SK-N-SH treated with all-trans-retinoic acid at 6 μM for 48 hours (cell line): Measurements from ENCODE around the gene FBXL19.

ENCODE experiments used
- ATAC-seq: fragments of 200-7000 bp; cut with Tn5 transposase; 3 replicates; pipeline ENCODE4 v1.9.1; 2020; ENCODE audit warnings: mild to moderate bottlenecking, moderate library complexity
- ARNTL ChIP-seq: fragments of 450-650 bp; formaldehyde crosslinking; IDR thresholded peaks from 2 replicates; pipeline ENCODE4 v1.5.0; 2020; ENCODE audit warnings: low read depth, mild to moderate bottlenecking, moderate library complexity, borderline replicate concordance
- BACH2 ChIP-seq: fragments of 250-450 bp; sonication (Bioruptor Pico); IDR thresholded peaks from 2 replicates; pipeline ENCODE4 v1.9.0; 2021; ENCODE audit warnings: mild to moderate bottlenecking, borderline replicate concordance
- CSDC2 ChIP-seq: fragments of 250-450 bp; sonication (Bioruptor Pico); IDR thresholded peaks from 2 replicates; pipeline ENCODE4 v1.5.0; 2020; ENCODE audit warnings: mild to moderate bottlenecking, moderate library complexity
- CSRNP3 ChIP-seq: fragments of 250-450 bp; sonication (Bioruptor Pico); IDR thresholded peaks from 2 replicates; pipeline ENCODE4 v1.5.1; 2021; ENCODE audit warnings: mild to moderate bottlenecking, moderate library complexity
- ESRRG ChIP-seq: fragments of 250-450 bp; sonication (Bioruptor Pico); IDR thresholded peaks from 2 replicates; pipeline ENCODE4 v1.6.1; 2021; ENCODE audit warnings: mild to moderate bottlenecking
- GLIS3 ChIP-seq: fragments of 250-450 bp; sonication (Bioruptor Pico); IDR thresholded peaks from 2 replicates; pipeline ENCODE4 v1.5.0; 2020; ENCODE audit warnings: mild to moderate bottlenecking, moderate library complexity
- ISL1 ChIP-seq: fragments of 250-450 bp; sonication (Bioruptor Pico); IDR thresholded peaks from 2 replicates; pipeline ENCODE4 v2.1.2; 2022; ENCODE audit warnings: mild to moderate bottlenecking, moderate library complexity
- OSR1 ChIP-seq: fragments of 250-450 bp; sonication (Bioruptor Pico); IDR thresholded peaks from 2 replicates; pipeline ENCODE4 v1.8.0; 2022; ENCODE audit warnings: moderate library complexity, mild to moderate bottlenecking, inconsistent platforms
- PPARA ChIP-seq: fragments of 250-450 bp; sonication (Bioruptor Pico); IDR thresholded peaks from 2 replicates; pipeline ENCODE4 v1.5.0; 2020; ENCODE audit warnings: mild to moderate bottlenecking, borderline replicate concordance
- RARB ChIP-seq: fragments of 250-450 bp; sonication (Bioruptor Pico); IDR thresholded peaks from 2 replicates; pipeline ENCODE4 v1.8.0; 2021; ENCODE audit warnings: mild to moderate bottlenecking, moderate library complexity
- SNAI2 ChIP-seq: fragments of 250-450 bp; sonication (Bioruptor Pico); IDR thresholded peaks from 2 replicates; pipeline ENCODE4 v1.5.0; 2020; ENCODE audit warnings: mild to moderate bottlenecking, moderate library complexity
- TCF4 ChIP-seq: fragments of 250-450 bp; sonication (Bioruptor Pico); IDR thresholded peaks from 2 replicates; pipeline ENCODE4 v1.8.0; 2021; ENCODE audit warnings: mild to moderate bottlenecking, moderate library complexity, borderline replicate concordance
- TOX ChIP-seq: fragments of 250-450 bp; sonication (Bioruptor Pico); IDR thresholded peaks from 2 replicates; pipeline ENCODE4 v1.8.0; 2021; ENCODE audit warnings: mild to moderate bottlenecking, moderate library complexity, borderline replicate concordance
- ZC3H10 ChIP-seq: fragments of 250-450 bp; sonication (Bioruptor Pico); IDR thresholded peaks from 2 replicates; pipeline ENCODE4 v1.5.1; 2021; ENCODE audit warnings: mild to moderate bottlenecking, moderate library complexity
- ZFP3 ChIP-seq: fragments of 250-450 bp; sonication (Bioruptor Pico); IDR thresholded peaks from 2 replicates; pipeline ENCODE4 v1.5.0; 2020; ENCODE audit warnings: mild to moderate bottlenecking, moderate library complexity
- ZFP30 ChIP-seq: fragments of 450-650 bp; formaldehyde crosslinking; IDR thresholded peaks from 2 replicates; pipeline ENCODE4 v1.5.0; 2022; ENCODE audit warnings: mild to moderate bottlenecking, moderate library complexity
- ZNF565 ChIP-seq: fragments of 450-650 bp; formaldehyde crosslinking; conservative IDR thresholded peaks from 2 replicates; pipeline ENCODE4 v1.5.0; 2020; ENCODE audit warnings: low read depth, mild to moderate bottlenecking, moderate library complexity
- ZNF70 ChIP-seq: fragments of 450-650 bp; formaldehyde crosslinking; IDR thresholded peaks from 2 replicates; pipeline ENCODE4 v1.5.0; 2020; ENCODE audit warnings: mild to moderate bottlenecking, moderate library complexity
- ZNF8 ChIP-seq: fragments of 450-650 bp; formaldehyde crosslinking; IDR thresholded peaks from 2 replicates; pipeline ENCODE4 v1.5.0; 2020; ENCODE audit warnings: mild to moderate bottlenecking, moderate library complexity
- TF ChIP-seq, protein P1 (sequence below): fragments of 250-450 bp; sonication (Bioruptor Pico); IDR thresholded peaks from 2 replicates; pipeline ENCODE4 v1.5.0; 2020; ENCODE audit warnings: mild to moderate bottlenecking, moderate library complexity
- TF ChIP-seq, protein P2 (sequence below): fragments of 250-450 bp; sonication (Bioruptor Pico); IDR thresholded peaks from 2 replicates; pipeline ENCODE4 v1.5.1; 2020; ENCODE audit warnings: low read depth, mild to moderate bottlenecking, moderate library complexity
- TF ChIP-seq, protein P3 (sequence below): fragments of 250-450 bp; sonication (Bioruptor Pico); IDR thresholded peaks from 2 replicates; pipeline ENCODE4 v1.8.0; 2020; ENCODE audit warnings: mild to moderate bottlenecking, moderate library complexity, borderline replicate concordance

The FBXL19 gene

DNA sequence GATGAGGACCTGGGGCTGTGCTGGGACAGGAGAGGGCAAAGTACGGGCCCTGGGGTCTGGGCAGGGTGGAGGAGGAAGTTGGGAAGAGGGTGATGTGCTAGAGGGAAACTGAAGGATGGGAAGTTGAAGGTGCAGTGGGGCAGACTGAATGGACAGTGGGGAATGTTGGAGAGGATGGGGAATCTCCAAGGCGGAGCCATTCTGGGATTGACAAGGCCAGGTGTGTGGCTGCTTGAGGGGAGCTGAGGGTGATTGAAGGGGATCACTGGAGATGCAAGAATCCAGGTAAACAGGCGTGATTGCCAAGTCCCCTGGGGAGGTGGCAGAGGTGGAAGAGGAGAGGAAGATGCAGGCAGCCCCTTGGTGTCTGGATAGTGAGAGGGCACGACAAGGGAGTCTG, 53.1 kb downstream of the FBXL19 start:
- ATAC-seq = no peak
- no peak for TF ChIP-seq SNAI2
- TF ChIP-seq, protein P1, sequence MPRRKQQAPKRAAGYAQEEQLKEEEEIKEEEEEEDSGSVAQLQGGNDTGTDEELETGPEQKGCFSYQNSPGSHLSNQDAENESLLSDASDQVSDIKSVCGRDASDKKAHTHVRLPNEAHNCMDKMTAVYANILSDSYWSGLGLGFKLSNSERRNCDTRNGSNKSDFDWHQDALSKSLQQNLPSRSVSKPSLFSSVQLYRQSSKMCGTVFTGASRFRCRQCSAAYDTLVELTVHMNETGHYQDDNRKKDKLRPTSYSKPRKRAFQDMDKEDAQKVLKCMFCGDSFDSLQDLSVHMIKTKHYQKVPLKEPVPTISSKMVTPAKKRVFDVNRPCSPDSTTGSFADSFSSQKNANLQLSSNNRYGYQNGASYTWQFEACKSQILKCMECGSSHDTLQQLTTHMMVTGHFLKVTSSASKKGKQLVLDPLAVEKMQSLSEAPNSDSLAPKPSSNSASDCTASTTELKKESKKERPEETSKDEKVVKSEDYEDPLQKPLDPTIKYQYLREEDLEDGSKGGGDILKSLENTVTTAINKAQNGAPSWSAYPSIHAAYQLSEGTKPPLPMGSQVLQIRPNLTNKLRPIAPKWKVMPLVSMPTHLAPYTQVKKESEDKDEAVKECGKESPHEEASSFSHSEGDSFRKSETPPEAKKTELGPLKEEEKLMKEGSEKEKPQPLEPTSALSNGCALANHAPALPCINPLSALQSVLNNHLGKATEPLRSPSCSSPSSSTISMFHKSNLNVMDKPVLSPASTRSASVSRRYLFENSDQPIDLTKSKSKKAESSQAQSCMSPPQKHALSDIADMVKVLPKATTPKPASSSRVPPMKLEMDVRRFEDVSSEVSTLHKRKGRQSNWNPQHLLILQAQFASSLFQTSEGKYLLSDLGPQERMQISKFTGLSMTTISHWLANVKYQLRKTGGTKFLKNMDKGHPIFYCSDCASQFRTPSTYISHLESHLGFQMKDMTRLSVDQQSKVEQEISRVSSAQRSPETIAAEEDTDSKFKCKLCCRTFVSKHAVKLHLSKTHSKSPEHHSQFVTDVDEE (CRISPR knock-in tag) = no peak
- TF ChIP-seq PPARA (CRISPR knock-in tag) = no peak
- TF ChIP-seq RARB (CRISPR knock-in tag) = no peak
- TF ChIP-seq ESRRG (CRISPR knock-in tag) = no peak

- TF ChIP-seq CSRNP3 (CRISPR knock-in tag) = no peak
- no peak for TF ChIP-seq ESRRG (CRISPR knock-in tag)
- TF ChIP-seq, protein P2, sequence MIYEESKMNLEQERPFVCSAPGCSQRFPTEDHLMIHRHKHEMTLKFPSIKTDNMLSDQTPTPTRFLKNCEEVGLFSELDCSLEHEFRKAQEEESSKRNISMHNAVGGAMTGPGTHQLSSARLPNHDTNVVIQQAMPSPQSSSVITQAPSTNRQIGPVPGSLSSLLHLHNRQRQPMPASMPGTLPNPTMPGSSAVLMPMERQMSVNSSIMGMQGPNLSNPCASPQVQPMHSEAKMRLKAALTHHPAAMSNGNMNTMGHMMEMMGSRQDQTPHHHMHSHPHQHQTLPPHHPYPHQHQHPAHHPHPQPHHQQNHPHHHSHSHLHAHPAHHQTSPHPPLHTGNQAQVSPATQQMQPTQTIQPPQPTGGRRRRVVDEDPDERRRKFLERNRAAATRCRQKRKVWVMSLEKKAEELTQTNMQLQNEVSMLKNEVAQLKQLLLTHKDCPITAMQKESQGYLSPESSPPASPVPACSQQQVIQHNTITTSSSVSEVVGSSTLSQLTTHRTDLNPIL (CRISPR knock-in tag) = no peak
- no peak for TF ChIP-seq PPARA (CRISPR knock-in tag)
- peak; percentile 37 for ATAC-seq
These were observed 54.1 kb downstream of the FBXL19 start for GRCh38 chr16:30977502-30977901.

DNA sequence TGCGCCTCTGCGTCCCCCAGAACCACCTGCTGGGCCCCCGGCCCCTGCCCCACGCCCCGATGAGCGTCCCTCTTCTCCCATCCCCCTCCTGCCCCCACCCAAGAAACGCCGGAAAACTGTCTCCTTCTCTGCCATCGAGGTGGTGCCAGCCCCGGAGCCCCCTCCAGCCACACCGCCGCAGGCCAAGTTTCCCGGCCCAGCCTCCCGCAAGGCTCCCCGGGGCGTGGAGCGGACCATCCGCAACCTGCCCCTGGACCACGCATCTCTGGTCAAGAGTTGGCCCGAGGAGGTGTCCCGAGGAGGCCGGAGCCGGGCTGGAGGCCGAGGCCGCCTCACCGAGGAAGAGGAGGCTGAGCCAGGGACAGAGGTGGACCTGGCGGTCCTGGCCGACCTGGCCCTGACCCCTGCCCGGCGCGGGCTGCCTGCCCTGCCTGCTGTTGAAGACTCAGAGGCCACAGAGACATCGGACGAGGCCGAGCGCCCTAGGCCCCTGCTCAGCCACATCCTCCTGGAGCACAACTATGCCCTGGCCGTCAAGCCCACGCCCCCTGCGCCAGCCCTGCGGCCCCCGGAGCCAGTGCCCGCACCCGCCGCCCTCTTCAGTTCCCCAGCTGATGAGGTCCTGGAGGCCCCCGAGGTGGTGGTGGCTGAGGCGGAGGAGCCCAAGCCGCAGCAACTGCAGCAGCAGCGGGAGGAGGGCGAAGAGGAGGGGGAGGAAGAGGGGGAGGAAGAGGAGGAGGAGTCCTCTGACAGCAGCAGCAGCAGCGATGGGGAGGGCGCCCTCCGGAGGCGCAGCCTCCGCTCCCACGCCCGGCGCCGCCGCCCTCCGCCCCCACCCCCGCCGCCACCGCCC, 56.0 kb downstream of the FBXL19 start:
- ATAC-seq = no peak
- TF ChIP-seq ESRRG (CRISPR knock-in tag) = no peak

DNA sequence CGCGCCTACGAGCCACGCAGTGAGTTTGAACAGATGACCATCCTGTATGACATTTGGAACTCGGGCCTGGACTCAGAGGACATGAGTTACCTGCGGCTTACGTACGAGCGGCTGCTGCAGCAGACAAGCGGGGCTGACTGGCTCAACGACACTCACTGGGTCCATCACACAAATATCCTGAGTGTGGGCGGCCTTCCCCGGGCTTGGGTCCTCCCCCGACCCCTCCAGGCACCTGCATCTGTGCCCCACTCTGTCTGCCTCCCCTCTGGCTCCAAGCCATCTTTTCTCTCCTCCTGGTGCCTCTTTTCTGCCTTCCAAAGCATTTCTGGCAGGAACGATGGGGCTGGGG, 56.6 kb downstream of the FBXL19 start:
- ATAC-seq = no peak
- no peak for TF ChIP-seq OSR1 (CRISPR knock-in tag)
- TF ChIP-seq ZFP30 (CRISPR knock-in tag) = no peak
- TF ChIP-seq PPARA (CRISPR knock-in tag) = no peak
- no peak for TF ChIP-seq BACH2 (CRISPR knock-in tag)
- TF ChIP-seq CSDC2 (CRISPR knock-in tag) = no peak
- TF ChIP-seq CSRNP3 (CRISPR knock-in tag) = no peak
- TF ChIP-seq ZFP3 (CRISPR knock-in tag) = no peak
- TF ChIP-seq SNAI2 = no peak
- TF ChIP-seq, protein P3, sequence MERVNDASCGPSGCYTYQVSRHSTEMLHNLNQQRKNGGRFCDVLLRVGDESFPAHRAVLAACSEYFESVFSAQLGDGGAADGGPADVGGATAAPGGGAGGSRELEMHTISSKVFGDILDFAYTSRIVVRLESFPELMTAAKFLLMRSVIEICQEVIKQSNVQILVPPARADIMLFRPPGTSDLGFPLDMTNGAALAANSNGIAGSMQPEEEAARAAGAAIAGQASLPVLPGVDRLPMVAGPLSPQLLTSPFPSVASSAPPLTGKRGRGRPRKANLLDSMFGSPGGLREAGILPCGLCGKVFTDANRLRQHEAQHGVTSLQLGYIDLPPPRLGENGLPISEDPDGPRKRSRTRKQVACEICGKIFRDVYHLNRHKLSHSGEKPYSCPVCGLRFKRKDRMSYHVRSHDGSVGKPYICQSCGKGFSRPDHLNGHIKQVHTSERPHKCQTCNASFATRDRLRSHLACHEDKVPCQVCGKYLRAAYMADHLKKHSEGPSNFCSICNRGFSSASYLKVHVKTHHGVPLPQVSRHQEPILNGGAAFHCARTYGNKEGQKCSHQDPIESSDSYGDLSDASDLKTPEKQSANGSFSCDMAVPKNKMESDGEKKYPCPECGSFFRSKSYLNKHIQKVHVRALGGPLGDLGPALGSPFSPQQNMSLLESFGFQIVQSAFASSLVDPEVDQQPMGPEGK (CRISPR knock-in tag) = no peak
- TF ChIP-seq ZNF8 = no peak
- no peak for TF ChIP-seq RARB (CRISPR knock-in tag)
- TF ChIP-seq, all 23 proteins: peak for 0

DNA sequence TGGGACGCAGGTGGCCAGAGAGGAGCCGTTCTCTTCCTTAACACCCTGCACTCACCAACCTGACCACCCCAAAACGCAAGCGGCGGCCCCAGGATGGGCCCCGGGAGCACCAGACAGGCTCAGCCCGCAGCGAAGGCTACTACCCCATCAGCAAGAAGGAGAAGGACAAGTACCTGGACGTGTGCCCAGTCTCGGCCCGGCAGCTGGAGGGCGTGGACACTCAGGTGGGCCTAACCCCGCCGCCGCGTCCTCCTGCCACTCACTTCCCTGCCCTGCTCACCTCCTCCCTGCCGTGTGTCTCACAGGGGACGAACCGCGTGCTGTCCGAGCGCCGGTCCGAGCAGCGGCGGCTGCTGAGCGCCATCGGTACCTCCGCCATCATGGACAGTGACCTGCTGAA, 57.1 kb downstream of the FBXL19 start:
- TF ChIP-seq, protein P3 (CRISPR knock-in tag) = no peak
- TF ChIP-seq GLIS3 (CRISPR knock-in tag) (no peak), OSR1 (CRISPR knock-in tag) (no peak), TOX (no peak), ZFP3 (CRISPR knock-in tag) (no peak), ZNF565 (CRISPR knock-in tag) (no peak), RARB (CRISPR knock-in tag) (no peak), ESRRG (CRISPR knock-in tag) (no peak), ZC3H10 (CRISPR knock-in tag) (no peak), PPARA (CRISPR knock-in tag) (no peak), ZFP30 (CRISPR knock-in tag) (no peak), CSDC2 (CRISPR knock-in tag) (no peak), SNAI2 (no peak), TCF4 (CRISPR knock-in tag) (no peak), ISL1 (CRISPR knock-in tag) (no peak), ARNTL (CRISPR knock-in tag) (no peak), ZNF70 (no peak), ZNF8 (no peak)
- ATAC-seq = no peak
